C1 segment of cervical spinal cord (tissue), 14 donors: Measurements from ENCODE around the gene TTC21A.

ENCODE experiments used
- DNase-seq, 14 donors: peaks; one replicate each; lab custom pipeline; 2025; lab: John Stamatoyannopoulos, UW

The TTC21A gene

GRCh38 chr3:39177708-39178332 is 70.3 kb downstream of the TTC21A start:
- DNase-seq: peak in 13 of 14 donors; percentile 34 to 94 (median 76)

GRCh38 chr3:39178553-39178952 is 71.1 kb downstream of the TTC21A start:
- DNase-seq: no peak

DNA sequence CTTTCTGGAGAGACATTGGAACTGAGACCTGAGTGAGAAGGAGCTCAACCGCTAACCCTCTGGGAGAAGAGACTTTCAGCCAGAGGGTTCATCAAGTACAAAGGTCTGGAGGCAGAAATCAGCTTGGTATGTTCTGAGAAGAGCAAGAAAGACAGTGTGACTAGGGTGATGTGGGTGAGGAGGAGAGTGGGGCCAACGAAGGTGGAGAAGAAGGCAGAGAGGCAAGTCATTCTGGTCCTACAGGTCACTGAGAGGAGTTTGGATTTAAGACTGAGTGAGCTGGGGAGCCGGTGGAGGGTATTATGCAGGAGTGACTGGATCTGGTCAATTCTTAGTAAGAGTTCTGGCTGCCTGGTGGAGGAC is 72.7 kb downstream of the TTC21A start:
- no peak for DNase-seq

DNA sequence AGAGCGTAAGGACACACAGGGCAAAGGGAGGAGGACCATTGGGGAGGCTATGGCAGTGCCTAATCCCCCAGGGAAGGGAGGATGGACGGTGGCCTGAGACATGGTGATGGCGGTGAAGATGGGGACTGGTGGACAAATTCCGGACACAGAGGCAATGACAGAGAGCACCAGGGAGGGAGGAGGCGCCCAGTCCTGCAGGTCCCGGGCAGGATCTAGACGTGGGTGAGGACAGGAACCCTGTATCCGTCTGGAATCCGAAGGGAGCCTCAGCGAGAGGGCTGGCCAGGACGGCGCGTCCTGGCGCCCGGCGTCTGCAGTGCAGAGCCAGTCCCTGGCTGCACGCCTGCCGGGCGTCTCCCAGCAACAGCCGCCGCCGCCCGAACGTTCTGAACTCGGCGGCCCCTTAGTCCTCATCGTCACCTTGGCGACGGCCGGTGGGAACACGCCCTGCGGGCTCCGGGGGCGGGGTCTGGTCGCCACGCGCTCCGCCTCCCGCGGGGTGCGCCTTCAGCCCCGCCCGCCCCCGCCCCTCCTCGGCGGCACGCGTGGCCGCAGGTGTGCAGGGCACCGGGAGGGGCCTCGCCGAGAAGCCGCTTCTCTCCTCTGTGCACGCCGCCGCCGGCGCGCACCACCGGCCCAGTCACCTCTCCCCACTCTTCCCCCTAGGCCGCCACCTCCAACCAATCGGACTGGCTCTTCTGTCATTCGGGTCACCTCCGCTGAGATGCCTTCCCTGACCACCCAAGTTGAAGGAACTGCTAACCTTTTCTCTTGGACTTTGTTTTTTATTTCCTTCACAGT is 73.3 kb downstream of the TTC21A start:
- peak in 9 of 14 donors; percentile 40 to 83 (median 62) for DNase-seq

DNA sequence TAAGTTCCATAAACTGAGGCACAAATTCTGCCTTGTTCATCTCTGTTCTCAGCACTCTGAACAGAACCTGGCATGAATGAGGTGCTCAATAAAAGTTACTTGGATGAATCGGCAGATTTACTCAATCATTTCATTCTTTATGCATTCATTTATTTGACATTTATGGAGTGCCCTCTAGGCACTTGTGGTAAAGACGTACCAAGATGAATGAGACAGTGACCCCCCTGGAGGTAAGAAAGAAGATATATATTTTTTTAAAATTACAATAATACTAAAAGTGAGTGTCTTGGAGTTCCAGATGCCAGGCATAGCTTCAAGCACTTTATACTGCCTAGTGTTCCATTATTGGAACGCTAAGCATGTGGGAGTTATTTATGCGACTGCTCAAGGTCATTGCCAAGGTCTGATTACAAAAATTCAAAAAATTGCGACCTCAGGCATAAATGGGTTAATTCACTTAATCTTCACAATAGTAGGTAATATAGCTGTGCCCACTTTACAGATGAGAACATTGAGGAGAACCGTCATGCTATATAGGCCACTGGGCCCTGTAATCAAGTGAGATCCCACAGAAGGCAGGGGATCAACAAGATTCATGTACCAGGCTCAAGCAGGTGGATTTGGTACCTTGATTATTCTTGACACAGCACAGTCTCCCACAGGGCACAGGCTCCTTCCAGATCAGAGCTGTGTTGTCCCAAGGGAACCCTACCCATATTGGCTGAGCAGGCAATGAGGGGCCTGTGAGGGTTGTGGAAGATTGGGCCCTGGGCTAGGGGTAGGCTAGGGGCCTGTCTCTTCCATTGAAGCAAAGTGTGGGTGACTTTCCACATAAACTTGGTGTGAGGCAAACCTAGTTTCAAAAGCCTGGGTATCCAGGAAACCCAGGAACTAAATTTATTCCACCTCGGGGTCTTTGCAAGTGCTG is 74.2 kb downstream of the TTC21A start:
- DNase-seq: no peak

DNA sequence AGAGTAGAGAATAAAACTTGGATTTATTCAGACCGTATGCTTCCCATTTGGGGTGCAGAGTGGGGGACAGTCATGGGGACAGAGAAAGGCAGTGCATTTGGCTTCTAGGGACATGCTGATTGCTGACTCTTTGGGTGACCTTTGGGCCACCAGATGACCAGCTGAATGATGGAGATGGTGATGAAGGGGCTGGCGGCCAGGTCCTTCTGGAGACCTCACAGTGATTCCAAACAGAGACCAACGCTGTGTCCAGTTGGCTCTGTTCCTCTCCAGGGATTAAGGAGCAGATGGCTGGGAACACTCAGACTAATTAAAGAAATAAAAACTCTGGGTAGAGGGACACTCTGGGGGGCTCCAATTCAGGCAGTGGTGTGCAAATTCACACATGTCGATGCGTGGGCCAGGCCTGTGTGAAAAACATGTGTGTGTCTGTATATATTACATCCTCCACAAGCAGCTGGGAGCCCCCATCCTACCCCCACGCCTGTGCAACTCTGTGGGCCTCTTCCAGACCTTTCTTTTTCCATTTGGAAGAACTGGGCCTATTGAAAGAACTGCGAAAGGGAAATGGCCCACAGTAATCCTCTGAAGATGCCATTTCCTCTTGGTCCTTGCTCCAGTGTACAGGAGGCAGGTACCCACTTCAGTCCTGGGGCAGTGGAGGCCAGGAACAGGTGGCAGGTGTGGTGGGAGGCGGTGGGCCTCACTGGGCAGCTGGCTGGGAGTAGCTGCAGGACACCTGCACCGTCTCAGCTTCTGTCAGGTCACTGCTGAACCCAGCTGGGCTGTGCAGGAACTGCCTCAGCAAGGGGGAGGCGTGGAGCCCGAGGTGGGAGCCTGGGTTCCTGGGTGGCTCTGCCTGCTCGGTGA is 76.0 kb downstream of the TTC21A start:
- peak in 1 of 14 donors; percentile 81 for DNase-seq

- DNase-seq: no peak
These were observed 76.8 kb downstream of the TTC21A start for GRCh38 chr3:39184081-39184967.

- DNase-seq: no peak
These were observed 77.4 kb downstream of the TTC21A start for GRCh38 chr3:39184968-39185285.

DNA sequence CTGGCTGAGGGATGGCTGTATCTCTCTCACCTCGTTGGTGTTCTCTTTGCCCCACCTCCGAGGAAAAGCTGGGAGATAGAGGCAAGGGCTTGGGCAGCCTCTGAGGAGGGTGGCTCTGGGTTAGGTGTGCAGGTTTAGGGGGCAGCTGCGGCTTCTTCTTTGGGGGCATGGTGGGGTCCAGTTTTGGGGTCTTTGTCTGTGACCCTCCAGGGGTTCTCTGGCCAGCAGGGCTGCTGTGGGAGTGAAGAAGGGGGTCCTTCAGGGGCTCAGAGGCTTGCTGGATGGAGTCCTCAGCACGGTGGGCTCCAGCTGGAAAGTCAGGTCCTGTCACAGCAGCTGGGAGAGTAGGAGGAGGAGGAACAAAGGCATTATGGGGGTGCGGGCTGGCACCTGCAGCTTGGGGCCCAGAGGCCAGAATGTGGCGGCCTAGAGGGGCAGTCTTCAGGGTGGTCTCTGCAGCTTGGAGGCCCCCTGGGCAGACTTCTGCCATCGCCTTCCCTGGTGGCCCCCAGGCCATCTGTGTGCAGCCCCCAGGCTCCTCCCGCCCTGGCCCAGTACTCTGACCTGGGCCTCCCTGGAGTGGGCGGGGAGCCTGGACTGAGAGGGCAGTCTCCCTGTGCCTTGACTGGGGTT is 78.0 kb downstream of the TTC21A start:
- DNase-seq: no peak

- DNase-seq: no peak
These were observed 78.6 kb downstream of the TTC21A start for GRCh38 chr3:39185959-39186691.

- DNase-seq: peak in 1 of 14 donors; percentile 5
These were observed 79.2 kb downstream of the TTC21A start for GRCh38 chr3:39186692-39187151.

DNA sequence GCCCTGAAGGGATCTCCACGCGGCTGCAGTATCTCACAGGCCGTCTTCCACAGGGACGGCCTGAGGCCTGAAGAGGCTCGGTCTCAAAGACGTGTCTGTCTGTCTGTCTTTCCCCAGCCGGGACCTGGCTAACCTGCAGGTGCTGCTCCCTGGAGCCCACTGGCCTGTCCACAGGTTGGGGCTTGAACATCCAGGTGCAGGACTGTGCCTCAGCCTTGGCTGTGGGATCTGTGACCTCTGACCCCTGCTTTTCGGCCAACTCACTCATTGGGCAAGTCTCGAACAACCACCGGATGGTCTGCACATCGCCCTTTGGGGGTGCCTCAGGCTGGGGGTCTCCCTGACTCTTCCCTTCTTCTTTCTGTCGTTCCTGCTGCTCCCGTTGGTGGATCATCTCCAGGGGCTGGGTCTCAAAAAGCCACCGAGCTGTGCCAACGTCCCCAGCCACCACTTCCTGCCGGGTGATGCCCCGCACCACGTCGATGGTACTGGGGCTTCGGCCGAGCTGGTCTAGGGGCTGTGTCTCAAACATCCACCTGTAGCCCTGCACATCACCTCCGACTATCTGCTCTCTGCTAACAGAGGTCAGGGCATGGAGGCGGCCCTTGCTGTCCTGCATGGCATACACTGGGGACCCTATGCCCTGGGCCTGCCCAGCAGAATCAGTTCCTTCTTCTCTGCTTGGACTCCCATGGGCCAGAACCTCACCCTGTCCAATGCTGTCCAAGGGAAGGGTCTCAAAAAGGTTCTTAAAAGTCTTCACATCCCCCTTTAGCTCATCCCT is 80.1 kb downstream of the TTC21A start:
- DNase-seq: no peak
